ENCODE data around the gene BEX3. TPM values are rescaled to one million over a fixed set of nuclear protein-coding genes. Genes with fewer than 3 reads are reported as not detected.

BEX3 gene
- total and polyA plus RNA-seq, 2 experiments from 2014 or later: 427 to 714 TPM

GRCh38 chrX:103344606-103345005 is 31.7 kb upstream of the BEX3 start (continued):
- TF ChIP-seq ZNF462 (CRISPR knock-in tag; IDR thresholded peaks at IDR 0.05) (no peak), JUNB (IDR thresholded peaks at IDR 0.05; ENCODE audit: unreplicated experiment) (no peak), POLR2AphosphoS5 (IDR thresholded peaks at IDR 0.05; ENCODE audit: low read depth) (no peak), CREB1 (CRISPR knock-in tag; IDR thresholded peaks at IDR 0.05; ENCODE audit: low read depth) (no peak), ETS1 (IDR thresholded peaks at IDR 0.05) (no peak), EZH2phosphoT487 (IDR thresholded peaks at IDR 0.05; ENCODE audit: unreplicated experiment) (no peak), STAT1 (IDR thresholded peaks at IDR 0.05; ENCODE audit: unreplicated experiment) (no peak), NANOG (IDR thresholded peaks at IDR 0.05; ENCODE audit: borderline replicate concordance) (no peak)

- no peaks in the 10 kb centered on the region for H3K36me3 ChIP-seq (ENCODE audit: insufficient read depth)
- no peak overlapping the region for H3K27ac ChIP-seq (ENCODE audit: low read depth)
- no peaks in the 10 kb centered on the region for H3K36me3 Mint-ChIP-seq (ENCODE audit: low read depth)
- no peak overlapping the region for H3K27ac Mint-ChIP-seq
- H3K9me2 ChIP-seq (ENCODE audit: insufficient read depth): no peaks in the 10 kb centered on the region
- H3F3A ChIP-seq (replicated peaks; ENCODE audit: low read depth): no peaks in the 10 kb centered on the region
- peaks cover 8% of the 10 kb centered on the region; the same call in 1 of the 2 replicates for H3K4me1 ChIP-seq (ENCODE audit: insufficient read depth)
- H3K27me3 Mint-ChIP-seq (ENCODE audit: insufficient read depth, low read depth, poor library complexity): no peaks in the 10 kb centered on the region
- peak overlapping the region; percentile 76 for H2AFZ ChIP-seq
- H3K4me3 ChIP-seq: peak overlapping the region; percentile 57
- DNase-seq (ENCODE audit: low spot score) (peak; percentile 54), ATAC-seq (peak; percentile 94)
- no peaks in the 10 kb centered on the region for H3K79me2 ChIP-seq (replicated peaks; ENCODE audit: insufficient read depth)
- H3K27me3 ChIP-seq (ENCODE audit: insufficient read depth): peaks cover 11% of the 10 kb centered on the region; the same call in 1 of the 2 replicates
- H3K4me3 Mint-ChIP-seq: peak overlapping the region; percentile 74
- no peaks in the 10 kb centered on the region for H3K9me3 Mint-ChIP-seq
- H3K4me2 ChIP-seq: peak overlapping the region; percentile 83
- H4K20me1 ChIP-seq (replicated peaks; ENCODE audit: insufficient read depth): no peaks in the 10 kb centered on the region
- H3K4me1 Mint-ChIP-seq: peaks cover 18% of the 10 kb centered on the region
- 0 out of 4 replicates have a peak, but pooled peaks of 1 of the 2 experiments have one; percentile 11 for TF ChIP-seq CTCF (conservative IDR thresholded peaks at IDR 0.05; ENCODE audit: low read depth in 2 of 2)
- peak; percentile 66 for TF ChIP-seq REST (IDR thresholded peaks at IDR 0.05; ENCODE audit: unreplicated experiment)
- no peak for TF ChIP-seq EZH2 (IDR thresholded peaks at IDR 0.05; ENCODE audit: low read depth, unreplicated experiment)
Measured at GRCh38 chrX:103347682-103348397, 28.5 kb upstream of the BEX3 start.

Measured in GM23338 (cell line).